OCI-LY3 (cell line): ENCODE results near the gene ERF.

Source experiments
- EZH2phosphoT487 ChIP-seq: fragments of 200-600 bp; shearing (Covaris generic); IDR thresholded peaks from 2 replicates; pipeline ENCODE4 v1.6.1; 2018; ENCODE audit warnings: antibody characterized with exemption, mixed run types, low read depth
- TF ChIP-seq, protein P1 (sequence below): fragments of 200-600, 300-600 bp; sonication (generic); IDR thresholded peaks from 2 replicates; pipeline ENCODE4 v1.5.1; 2014; ENCODE audit warnings: antibody characterized with exemption, low read length, low read depth

DNA sequence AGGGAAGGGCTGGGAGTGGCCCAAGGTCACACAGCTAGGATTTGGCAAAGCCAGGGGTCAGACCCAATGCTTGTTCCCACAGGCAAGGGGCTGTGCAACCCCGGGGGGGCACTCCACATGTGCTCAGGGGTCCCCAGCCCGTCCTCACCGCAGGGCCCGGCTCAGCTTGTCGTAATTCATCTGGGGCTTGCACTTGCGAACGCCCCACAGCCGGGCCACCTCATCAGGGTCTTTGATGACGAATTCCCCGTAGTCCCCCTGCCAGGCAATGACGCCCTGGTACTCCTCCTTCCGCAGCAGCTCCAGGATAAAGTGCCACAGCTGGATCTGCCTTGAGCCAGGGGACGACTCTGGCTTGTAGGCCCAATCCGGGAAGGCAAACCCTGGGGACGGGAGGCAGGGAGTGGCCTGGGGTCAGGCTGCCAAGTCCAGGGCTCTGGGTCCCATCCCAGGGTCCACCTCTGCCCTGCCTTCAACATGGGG, 4.7 kb downstream of the ERF start:
- TF ChIP-seq, protein P1, sequence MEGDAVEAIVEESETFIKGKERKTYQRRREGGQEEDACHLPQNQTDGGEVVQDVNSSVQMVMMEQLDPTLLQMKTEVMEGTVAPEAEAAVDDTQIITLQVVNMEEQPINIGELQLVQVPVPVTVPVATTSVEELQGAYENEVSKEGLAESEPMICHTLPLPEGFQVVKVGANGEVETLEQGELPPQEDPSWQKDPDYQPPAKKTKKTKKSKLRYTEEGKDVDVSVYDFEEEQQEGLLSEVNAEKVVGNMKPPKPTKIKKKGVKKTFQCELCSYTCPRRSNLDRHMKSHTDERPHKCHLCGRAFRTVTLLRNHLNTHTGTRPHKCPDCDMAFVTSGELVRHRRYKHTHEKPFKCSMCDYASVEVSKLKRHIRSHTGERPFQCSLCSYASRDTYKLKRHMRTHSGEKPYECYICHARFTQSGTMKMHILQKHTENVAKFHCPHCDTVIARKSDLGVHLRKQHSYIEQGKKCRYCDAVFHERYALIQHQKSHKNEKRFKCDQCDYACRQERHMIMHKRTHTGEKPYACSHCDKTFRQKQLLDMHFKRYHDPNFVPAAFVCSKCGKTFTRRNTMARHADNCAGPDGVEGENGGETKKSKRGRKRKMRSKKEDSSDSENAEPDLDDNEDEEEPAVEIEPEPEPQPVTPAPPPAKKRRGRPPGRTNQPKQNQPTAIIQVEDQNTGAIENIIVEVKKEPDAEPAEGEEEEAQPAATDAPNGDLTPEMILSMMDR = no peak
- no peak for TF ChIP-seq EZH2phosphoT487
